Iris pigment epithelial cell (primary cell): ENCODE measurements around the gene SLC28A3.
"Not testable (repeated sequence)": the region's sequence is repeated elsewhere in the genome, so short reads cannot be mapped to it uniquely, and the experiment has no call there.

Experiments
- DNase-seq: peaks from one replicate; pipeline ENCODE4 v3.0.0-alpha.2; 2011; ENCODE audit warnings: low read depth

The SLC28A3 gene, protein sequence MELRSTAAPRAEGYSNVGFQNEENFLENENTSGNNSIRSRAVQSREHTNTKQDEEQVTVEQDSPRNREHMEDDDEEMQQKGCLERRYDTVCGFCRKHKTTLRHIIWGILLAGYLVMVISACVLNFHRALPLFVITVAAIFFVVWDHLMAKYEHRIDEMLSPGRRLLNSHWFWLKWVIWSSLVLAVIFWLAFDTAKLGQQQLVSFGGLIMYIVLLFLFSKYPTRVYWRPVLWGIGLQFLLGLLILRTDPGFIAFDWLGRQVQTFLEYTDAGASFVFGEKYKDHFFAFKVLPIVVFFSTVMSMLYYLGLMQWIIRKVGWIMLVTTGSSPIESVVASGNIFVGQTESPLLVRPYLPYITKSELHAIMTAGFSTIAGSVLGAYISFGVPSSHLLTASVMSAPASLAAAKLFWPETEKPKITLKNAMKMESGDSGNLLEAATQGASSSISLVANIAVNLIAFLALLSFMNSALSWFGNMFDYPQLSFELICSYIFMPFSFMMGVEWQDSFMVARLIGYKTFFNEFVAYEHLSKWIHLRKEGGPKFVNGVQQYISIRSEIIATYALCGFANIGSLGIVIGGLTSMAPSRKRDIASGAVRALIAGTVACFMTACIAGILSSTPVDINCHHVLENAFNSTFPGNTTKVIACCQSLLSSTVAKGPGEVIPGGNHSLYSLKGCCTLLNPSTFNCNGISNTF

GRCh38 chr9:84340535-84340934 is at the start of gene SLC28A3:
SLC28A3 (minus strand) TSS chr9:84340758; CDS start chr9:84340633, 125 bp downstream.
- DNase-seq: no peak

DNA sequence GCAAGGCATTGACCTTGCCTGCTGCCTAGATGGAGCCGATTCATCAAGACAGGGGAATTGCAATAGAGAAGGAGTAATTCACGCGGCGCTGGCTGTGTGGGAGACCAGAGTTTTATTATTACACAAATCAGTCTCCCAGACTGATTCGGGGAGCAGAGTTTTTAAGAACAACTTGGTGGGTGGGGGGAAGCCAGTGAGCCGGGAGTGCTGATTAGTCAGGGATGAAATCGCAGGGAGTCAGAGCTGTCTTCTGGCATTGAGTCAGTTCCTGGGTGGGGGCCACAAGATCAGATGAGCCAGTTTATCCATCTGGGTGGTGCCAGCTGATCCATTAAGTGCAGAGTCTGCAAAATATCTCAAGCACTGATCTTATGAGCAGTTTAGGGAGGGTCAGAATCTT is 49.7 kb upstream of the SLC28A3 start:
- DNase-seq: not testable (repeated sequence)

- DNase-seq: no peak
These were observed 47.3 kb upstream of the SLC28A3 start for GRCh38 chr9:84387821-84388220.

GRCh38 chr9:84386753-84387152 is 46.2 kb upstream of the SLC28A3 start:
- no peak for DNase-seq

GRCh38 chr9:84385386-84386040 is 45.0 kb upstream of the SLC28A3 start:
- DNase-seq: no peak

GRCh38 chr9:84384617-84385016 is 44.1 kb upstream of the SLC28A3 start:
- no peak for DNase-seq

GRCh38 chr9:84383178-84383577 is 42.6 kb upstream of the SLC28A3 start:
- no peak for DNase-seq

DNA sequence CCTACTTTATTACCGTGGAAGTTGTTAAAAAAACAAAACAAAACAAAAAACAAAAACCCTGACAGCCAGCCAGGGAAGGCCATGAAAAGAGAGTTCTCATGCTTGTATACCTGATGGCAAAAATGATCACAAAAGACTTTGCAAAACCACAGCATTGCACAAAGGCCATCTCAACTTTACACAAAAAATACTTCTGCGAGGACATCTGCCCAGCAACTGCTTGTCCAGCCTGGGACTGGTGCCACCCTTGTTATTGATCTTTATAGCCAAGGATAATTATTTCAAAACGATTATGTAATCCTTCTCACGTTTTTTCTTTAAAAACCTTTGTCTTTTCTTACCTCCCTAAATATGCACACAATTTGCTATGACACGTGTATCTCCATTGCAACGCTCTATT is 42.2 kb upstream of the SLC28A3 start:
- no peak for DNase-seq

DNA sequence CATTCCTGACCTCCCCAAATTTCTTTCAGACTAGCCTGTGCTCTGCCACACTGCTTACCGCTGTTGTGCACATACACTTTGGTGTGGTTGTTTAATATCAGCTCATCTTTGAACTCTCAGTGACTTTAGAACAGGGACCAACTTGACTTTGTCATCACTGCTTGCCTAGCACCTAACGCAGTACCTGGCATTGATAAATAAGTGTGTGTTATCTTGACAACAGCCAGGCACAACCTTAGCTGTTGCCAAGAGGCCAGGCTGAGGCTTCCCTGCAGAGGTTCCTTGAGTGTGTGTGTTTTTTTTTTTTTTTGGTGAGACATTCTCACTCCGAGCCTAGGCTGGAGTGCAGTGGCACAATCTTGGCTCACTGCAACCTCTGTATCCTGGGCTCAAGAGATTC is 41.0 kb upstream of the SLC28A3 start:
- DNase-seq: no peak

- DNase-seq: no peak
These were observed 39.2 kb upstream of the SLC28A3 start for GRCh38 chr9:84379740-84380139.

DNA sequence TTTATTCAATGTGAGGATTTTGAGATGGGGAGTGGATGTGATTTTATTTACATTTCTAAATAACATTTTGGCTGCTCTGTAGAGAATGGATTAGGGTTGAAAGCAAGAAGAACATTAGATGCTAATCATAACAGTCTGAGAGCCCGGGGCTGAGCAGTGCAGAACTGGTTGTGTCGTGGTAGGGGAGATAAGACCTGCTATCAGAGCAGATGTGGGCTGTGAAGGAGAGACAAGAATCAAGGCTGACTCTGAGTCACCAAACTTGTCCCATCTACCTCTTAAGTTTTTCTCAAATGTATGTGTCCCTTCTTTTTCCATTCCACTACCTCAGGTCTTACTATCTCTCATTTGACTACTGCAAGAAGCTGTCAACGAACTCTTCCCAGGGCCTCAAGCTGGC is 35.4 kb upstream of the SLC28A3 start:
- DNase-seq: no peak

DNA sequence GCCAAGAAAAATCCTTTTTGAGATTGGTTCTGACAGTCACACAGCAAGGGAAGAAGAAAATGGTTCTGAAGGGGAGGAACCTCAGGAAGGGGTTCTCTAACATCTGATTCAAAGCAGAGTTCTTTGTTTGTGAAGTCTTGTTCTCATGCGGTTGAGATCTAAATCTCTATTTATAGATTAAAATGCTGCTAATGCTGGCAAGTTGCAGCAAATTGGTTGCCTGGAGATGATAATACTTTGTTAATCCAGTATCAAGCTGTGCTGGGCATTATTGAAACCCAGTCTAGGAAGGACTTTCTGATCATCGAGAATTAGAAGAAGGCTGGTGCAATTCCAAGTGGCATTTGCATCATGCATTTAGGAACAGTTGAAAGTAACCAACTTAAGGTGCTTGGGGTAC is 34.0 kb upstream of the SLC28A3 start:
- DNase-seq: no peak

GRCh38 chr9:84374013-84374412 is 33.5 kb upstream of the SLC28A3 start:
- DNase-seq: no peak

DNA sequence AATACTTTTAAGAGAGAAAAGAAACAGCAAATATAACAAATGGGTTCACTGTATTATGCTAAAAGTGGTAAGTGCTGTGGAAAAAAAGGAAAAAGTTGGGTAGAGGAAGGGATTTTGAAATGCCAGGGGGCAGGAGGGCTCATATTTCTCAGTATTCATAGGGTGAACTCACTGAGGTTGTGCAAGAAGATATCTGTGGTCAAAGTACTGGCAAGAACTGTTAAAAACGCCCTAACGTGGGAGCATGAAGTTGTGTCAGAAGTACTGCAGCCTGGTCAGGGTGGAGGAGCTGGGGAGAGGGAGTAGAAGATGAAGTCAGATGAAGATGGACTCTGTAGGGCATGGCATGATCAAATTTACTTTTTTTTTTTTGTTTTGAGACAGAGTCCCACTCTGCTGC is 31.2 kb upstream of the SLC28A3 start:
- DNase-seq: peak; percentile 95

DNA sequence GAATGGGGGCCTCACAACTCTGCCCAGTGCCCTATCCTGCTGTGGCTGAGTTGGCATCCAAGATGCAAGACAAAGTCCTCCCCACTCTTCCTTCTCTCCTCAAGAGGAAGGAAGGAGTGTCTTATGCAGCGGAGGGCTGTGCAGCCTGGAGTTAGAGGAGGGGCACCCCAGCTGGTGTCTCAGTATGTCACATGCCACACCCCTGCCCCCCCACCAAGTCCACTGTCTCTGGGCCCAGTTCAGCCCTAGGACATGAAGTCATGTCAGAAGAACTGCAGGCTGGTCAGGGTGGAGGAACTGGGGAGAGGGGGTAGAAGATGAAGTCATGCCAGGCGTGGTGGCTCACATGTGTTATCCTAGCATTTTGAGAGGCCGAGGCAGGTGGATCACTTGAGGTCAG is 28.0 kb upstream of the SLC28A3 start:
- no peak for DNase-seq

GRCh38 chr9:84367726-84368125 is 27.2 kb upstream of the SLC28A3 start:
- peak; percentile 35 for DNase-seq

- no peak for DNase-seq
These were observed 26.1 kb upstream of the SLC28A3 start for GRCh38 chr9:84366683-84367082.

- DNase-seq: not testable (repeated sequence)
These were observed 24.4 kb upstream of the SLC28A3 start for GRCh38 chr9:84364894-84365490.

DNA sequence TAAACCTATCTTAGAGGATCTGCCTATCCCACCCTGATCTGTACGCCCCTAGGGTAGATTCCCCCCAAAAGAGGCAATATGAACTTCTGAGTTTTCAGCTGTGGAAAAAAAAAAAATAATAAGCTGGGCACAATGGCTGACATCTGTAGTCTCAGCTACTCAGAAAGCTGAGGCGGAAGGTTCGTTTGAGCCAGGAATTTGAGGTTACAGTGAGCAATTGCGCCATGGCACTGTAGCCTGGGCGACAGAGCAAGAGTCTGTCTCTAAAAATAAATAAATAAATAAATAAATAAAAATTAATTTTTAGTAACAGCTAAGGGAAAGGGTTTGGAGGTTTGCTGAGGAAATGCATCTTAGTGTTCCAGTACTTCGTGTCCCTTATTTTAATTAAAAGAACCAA is 21.1 kb upstream of the SLC28A3 start:
- no peak for DNase-seq

DNA sequence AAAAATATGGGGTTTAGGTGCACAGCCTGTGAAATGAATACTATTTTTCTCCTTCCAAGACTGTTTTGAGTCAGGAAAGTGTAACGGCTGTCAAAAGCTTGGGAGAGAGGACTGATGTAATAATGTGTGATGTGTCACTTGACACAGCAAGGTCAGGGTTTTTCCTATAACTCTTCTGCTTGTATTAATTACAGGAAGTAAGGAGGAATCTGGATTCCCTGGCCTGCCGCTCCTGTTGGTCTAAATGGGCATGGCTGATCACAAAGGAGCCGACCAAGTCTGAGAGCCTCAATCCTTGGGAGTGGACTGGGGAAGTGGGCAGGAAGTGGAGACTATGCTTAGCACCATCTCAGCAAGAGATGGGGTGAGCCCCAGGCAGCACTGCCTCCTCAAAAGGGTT is 16.7 kb upstream of the SLC28A3 start:
- peak; percentile 31 for DNase-seq

GRCh38 chr9:84354035-84354434 is 13.5 kb upstream of the SLC28A3 start:
- no peak for DNase-seq

GRCh38 chr9:84349671-84350070 is 9.1 kb upstream of the SLC28A3 start:
- peak; percentile 14 for DNase-seq

DNA sequence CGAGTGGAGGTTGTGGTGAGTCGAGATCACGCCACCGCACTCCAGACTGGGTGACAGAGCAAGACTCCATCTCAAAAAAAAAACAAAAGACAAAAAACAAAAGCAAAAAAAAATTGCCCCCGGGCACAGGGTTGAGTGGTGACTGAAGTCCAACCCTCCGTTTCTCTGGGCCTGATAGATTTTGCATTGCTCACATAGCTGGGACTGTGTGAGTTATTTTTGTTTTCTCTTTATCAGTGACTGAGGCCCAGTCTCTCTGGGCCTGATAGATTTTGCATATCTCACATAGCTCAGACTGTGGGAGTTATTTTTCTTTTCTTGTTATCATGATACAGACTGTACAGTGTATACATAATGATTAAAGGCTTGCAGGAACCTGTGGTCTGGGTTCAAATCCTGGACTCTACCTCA is 2.6 kb upstream of the SLC28A3 start:
- DNase-seq: peak; percentile 68
